Measurements from ENCODE around the gene TULP4.

- TF ChIP-seq CTCF (IDR thresholded peaks at IDR 0.05) = no peak
- TF ChIP-seq POLR2AphosphoS5 (IDR thresholded peaks at IDR 0.05) = no peak
These were observed 70.8 kb downstream of the TULP4 start for GRCh38 chr6:158383057-158383456.

Measured in sigmoid colon (tissue), 4 donors.